Endothelial cell of hepatic sinusoid (primary cell): ENCODE measurements around the gene NAGS.
"Not testable (repeated sequence)": the region's sequence is repeated elsewhere in the genome, so short reads cannot be mapped to it uniquely, and the experiment has no call there.

Experiments used
- in situ Hi-C: cut with HindIII; loops from 2 replicates; pipeline ENCODE4 v1.10.0; 2017; ENCODE audit warnings: low sequenced_read_pairs

Gene NAGS

DNA sequence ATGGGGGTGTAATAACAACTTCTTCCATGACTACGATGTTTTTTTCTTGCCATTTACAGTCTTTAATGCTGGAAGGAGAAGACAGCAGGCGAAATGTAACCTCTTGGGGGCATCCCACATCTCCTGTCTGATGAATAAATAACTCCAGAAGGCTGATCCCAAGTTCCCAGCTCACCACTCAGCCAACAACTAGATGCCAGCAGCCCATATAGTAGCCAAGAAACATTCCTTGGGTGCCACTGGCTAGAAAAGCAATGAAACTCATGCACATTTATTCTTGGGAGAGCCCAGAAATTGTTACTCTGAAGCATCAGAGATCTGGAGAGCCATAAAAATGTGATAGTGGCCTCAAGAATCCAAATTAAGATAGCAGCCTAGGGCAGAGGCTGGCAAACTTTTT, 33.0 kb downstream of the NAGS start:
- in situ Hi-C loops, result no loop called here

GRCh38 chr17:44038604-44039011, 34.2 kb downstream of the NAGS start:
- in situ Hi-C loops, result no loop called here

DNA sequence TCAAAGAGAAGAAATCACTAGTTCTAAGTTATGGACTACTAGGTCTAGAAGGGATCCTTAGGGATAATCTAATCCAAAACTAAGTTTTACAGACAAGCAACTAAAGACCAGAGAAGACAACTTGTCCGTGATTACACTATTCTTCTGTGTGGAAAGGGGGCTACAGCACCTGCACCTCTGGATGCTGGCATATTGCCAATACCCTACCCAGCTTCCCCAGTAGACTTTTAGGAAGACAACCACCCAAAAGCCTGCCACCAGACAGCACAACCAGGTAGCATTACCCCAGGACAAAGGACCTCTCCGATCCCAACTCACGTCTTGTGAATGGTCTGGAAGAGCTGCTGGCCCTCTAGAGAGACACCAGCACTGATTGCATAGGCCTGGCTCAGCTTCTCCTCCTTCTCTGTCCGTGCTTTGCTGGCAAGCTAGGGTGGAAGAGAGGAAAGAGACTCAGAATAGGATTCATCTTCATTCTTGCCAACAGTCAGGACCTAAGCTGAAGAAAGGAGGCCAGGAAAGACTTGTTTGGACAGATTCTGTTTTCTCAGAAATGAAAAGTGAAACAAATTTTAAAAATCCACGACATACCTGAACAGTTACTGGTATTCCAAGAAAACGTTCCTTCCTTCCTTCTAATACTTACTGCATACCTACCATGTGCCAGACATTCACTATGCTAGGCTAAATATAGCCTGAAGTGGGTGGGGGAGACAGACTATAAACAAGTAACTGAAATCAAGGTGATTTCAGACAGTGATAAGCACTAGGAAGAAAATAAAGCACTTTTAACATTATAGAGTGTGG, 35.6 kb downstream of the NAGS start:
- in situ Hi-C loops, result no loop called here

DNA sequence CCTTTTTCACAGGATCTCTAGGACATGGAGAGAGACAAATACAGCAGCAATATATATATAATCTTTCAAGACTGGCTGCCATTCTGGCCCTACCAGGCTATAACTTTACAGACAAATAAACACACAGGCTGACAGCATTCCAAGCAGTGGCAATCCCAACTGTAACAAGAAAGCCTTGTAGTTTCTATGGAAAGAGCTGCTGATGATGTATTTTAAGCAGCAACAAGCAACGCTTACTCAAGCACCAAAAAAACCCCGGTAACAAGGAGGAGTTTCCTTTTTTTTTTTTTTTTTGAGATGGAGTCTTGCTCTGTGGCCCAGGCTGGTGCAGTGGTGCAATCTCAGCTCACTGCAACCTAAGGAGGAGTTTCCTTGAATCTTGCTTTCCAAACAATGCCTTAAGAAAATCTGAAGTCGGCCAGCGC, 38.9 kb downstream of the NAGS start:
- in situ Hi-C loops, result no loop called here

DNA sequence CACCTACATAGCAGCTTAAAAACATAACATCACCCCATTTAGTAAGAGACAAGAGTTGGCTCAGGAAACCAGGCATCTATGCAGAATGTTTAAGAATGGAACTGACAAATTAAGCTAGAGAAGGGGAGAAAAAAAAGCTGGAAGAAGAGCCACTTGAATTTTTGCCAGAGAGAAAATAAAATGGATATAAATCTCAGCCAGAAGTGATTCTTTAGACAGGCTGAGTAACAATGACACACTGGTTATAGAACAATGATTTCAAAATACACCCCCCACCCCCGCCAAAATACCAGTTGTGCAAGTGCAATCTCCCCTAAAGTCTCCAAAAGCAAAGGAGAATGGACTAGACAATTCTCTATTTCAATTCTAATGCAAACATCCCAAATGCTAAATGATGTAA, 39.6 kb downstream of the NAGS start:
- in situ Hi-C loops, result no loop called here

- in situ Hi-C loops, result no loop called here
Measured at GRCh38 chr17:44045486-44045885, 41.1 kb downstream of the NAGS start.

GRCh38 chr17:44046893-44047292, 42.5 kb downstream of the NAGS start:
- in situ Hi-C loops, result not testable (repeated sequence)

- in situ Hi-C loops, result no loop called here
Measured at GRCh38 chr17:44049294-44050060, 45.1 kb downstream of the NAGS start.

GRCh38 chr17:44053125-44053872, 48.9 kb downstream of the NAGS start:
- in situ Hi-C loops, result no loop called here
